NCI-H510A treated with DMSO at 0.1 percent for 48 hours (cell line): ENCODE measurements around the gene PROZ.

Source experiments
- DNase-seq: peaks from one replicate; lab custom pipeline; 2025; lab: John Stamatoyannopoulos, UW

The PROZ gene

GRCh38 chr13:113178070-113178895, 19.8 kb downstream of the PROZ start:
- no peak for DNase-seq

GRCh38 chr13:113178896-113179167, 20.4 kb downstream of the PROZ start:
- DNase-seq = no peak

- DNase-seq = no peak
Observed at GRCh38 chr13:113179374-113180230, 21.2 kb downstream of the PROZ start.

GRCh38 chr13:113182046-113182445, 23.6 kb downstream of the PROZ start:
- no peak for DNase-seq

GRCh38 chr13:113183450-113184129, 25.1 kb downstream of the PROZ start:
- DNase-seq = no peak

GRCh38 chr13:113184568-113185440, 26.4 kb downstream of the PROZ start:
- no peak for DNase-seq

- no peak for DNase-seq
Observed at GRCh38 chr13:113186061-113186900, 27.8 kb downstream of the PROZ start.

GRCh38 chr13:113187263-113187669, 28.8 kb downstream of the PROZ start:
- peak; percentile 37 for DNase-seq

- DNase-seq = peak; percentile 7
Observed at GRCh38 chr13:113187883-113188665, 29.6 kb downstream of the PROZ start.

- no peak for DNase-seq
Observed at GRCh38 chr13:113190181-113190580, 31.7 kb downstream of the PROZ start.

- DNase-seq = no peak
Observed at GRCh38 chr13:113192279-113192678, 33.8 kb downstream of the PROZ start.

GRCh38 chr13:113192902-113193301, 34.5 kb downstream of the PROZ start:
- no peak for DNase-seq

GRCh38 chr13:113195360-113195759, 36.9 kb downstream of the PROZ start:
- DNase-seq = no peak

- DNase-seq = no peak
Observed at GRCh38 chr13:113196970-113197737, 38.7 kb downstream of the PROZ start.

GRCh38 chr13:113201815-113202214, 43.4 kb downstream of the PROZ start:
- no peak for DNase-seq

GRCh38 chr13:113202912-113203311, 44.5 kb downstream of the PROZ start:
- no peak for DNase-seq

- no peak for DNase-seq
Observed at GRCh38 chr13:113203507-113204377, 45.3 kb downstream of the PROZ start.

- DNase-seq = no peak
Observed at GRCh38 chr13:113204378-113204734, 45.9 kb downstream of the PROZ start.
